HG03378 (cell line): ENCODE measurements around the gene ZNF750.

Experiments
- ATAC-seq: cut with Tn5 transposase; IDR thresholded peaks from one replicate; pipeline ENCODE4 v1.9.1; 2021; ENCODE audit warnings: mild to moderate bottlenecking, moderate library complexity; ENCODE audit not compliant: unreplicated experiment

Gene ZNF750

DNA sequence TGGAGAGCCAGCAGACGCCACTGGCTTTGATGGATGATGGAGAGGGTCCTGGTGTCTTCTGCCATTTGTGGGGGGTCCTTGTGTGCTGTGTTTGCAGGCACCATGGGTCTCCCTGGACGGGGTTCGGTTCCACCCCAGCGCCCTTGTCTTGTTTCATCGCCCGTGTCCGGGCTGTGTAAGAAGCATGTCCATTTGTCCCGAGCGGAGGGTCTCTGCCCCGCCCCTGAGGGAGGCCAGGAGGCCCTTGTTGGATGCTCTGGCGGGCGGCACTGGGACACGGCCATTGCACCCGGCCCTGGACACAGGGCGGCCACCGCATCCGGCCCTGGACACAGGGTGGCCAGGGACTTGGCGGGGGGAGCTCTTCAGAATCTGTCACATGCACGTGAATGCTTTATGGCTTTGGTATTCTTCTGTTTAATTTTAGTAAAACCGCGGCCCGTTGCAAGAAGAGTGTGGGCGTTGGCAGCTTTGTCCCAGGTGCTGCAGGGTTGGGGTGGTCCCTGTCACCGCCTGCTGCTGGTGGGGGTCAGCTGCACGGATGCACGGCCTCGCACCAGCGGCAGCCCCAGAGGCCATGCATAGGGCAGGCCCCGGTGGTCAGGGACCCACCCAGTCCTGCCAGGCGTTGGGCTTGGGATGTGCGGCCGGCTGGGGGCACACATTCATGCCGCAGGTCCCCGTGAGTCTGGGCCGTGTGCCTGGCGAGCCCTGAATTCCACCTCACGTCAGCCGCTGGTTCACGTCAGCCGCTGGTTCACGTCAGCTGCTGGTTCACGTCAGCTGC, 21.0 kb upstream of the ZNF750 start:
- ATAC-seq, result no peak

- ATAC-seq, result no peak
Observed at GRCh38 chr17:82859431-82860403, 19.9 kb upstream of the ZNF750 start.

DNA sequence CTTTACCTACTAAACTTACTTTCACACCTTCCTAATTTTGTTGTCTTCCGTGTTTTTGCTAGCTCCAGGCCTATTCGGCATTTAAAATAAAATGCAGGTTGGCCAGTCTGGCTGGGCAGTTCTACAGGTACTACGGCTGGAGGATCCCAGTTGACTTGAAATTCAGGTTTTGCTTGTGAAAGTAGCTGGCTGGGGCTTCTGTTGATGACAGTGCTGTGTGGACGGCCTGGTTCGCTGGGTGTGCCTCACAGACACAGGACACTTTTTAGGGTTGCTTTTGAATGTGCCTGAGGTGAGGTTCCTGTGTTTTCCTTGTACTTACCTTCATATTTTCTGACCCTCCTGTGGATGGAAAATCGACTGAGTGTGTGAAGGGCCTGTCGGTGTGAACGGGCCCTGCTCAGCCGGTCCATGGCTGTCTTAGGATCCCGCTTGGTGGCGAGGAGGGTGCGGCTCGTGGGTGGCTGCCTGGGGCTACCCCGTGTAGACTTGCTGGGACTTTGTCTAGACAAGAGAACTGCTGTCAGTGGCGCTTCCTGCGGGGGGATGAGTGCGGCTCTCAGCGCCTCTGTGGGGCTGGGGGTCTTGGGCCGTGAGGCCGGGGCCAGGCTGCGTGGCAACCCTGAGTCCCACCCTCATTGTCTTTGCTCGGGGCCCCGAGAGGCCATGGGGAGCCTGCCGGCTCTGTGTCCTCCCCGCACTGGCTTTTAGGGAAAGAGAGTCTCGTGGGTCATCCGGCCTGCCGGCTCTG, 18.7 kb upstream of the ZNF750 start:
- no peak for ATAC-seq

DNA sequence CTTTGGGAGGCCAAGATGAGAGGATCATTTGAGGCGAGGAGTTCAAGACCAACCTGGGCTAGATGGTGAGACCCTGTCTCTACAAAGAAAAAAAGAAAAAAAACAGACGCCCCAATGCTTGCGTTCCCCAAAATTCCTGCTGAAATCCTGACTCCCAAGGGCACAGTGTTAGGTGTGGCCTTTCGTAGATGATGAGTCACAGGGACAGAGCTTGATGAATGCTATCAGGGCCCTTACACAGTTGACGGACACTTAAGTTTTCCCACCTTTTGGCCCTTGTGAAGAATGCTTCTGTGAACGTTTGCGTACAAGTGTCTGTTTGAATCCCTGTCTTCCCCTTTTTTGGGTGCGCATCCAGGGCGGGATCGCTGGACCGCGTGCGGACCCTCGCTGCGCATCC, 16.5 kb upstream of the ZNF750 start:
- ATAC-seq, result no peak

DNA sequence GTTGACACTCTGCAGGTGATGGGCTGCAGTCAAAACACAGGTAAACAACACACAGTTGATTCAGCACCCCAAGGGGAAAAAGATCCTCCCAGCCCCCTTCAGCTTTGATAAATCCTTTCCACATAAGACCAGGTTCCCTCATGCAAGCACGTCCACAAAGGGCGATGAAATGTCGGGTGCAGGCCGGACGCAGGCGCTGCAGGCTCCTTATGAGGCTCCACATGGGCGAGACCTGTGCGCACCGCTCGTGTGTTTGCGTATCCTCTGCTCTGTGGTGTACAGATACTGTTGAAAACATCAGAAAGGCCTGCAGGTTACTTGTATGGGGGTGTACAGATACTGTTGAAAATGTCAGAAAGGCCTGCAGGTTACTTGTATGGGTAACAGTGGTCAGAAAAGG, 14.4 kb upstream of the ZNF750 start:
- ATAC-seq, result no peak

DNA sequence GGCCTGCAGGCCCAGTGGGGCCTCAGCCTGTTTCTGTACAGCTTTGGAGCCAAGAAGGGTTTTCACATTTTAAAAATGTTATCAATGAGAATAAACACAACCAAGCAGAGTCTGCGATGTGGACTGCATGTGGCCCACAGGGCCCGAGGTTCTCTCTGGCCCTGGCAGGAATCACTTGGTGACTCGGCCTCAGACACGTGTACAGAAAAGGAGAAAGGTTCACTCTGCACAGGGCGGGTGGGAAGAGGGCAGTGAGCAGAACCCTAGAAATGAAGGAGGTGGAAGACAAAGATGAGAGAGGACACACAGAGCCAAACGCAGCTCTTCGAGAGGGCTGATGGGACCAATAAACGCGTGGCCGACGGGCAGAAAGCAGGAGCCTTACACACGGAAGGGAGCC, 11.6 kb upstream of the ZNF750 start:
- ATAC-seq, result no peak

DNA sequence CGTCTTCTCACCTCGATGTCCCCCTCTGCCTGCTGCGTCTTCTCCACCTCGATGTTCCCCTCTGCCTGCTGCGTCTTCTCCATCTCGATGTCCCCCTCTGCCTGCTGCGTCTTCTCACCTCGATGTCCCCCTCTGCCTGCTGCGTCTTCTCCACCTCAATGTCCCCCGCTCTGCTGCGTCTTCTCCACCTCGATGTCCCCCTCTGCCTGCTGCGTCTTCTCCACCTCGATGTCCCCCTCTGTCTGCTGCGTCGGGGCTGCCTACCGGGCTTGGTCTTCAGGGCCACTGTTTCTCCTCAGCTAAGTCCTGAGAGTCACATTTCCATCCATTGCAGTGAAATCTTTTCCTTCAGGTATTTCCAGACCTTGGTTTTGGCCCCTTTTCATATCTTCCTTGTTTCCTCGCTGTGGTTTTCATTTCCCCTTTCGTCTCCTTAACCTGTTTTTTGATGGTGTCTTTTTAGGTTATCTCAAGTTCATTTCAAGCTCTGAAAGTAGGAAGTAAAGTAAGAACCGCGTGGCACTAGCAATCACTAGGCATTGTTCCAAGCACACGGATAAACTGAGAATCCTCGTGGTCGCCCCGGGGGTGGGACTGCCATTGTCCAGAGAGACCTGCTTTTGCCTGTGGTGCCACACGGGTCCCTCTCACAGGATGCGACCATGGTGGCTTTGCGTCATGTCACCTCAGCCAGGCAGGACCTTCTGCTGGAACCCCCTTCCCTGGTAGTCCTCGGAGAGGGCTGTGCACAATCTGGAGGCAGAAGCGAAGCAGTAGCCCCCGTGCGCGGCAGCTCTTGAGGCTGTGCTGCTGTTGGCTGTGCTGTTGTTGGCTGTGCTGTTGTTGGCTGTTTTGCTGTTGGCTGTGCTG, 9.5 kb upstream of the ZNF750 start:
- ATAC-seq, result no peak

DNA sequence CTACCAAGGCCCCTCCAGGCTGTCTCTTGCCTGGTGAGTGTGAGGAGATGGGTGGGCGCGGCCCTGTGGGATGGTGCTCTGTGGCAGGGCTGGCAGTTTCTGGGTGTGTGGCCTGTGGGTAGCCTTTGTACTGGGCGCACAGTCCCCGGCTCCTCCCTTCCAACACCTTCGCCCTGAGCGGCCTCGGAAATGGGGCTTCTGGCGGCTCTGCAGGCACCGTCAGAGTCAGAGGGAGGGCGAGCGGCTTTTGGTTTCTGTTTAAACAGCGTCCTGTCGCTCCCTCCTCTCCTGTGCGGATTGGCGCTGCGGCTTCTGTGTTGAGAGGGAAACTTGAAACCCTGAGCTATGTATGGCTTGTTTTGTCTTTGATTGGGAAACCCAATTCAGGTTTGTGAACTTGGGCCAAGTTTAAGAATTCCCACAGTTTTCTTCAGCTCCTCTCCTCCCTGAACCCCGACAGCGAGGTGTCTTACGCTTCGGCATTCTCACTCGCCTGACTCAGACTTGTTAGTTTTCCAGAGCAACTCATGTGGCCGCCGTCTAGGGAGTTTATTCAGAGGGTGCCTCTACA, 8.3 kb upstream of the ZNF750 start:
- no peak for ATAC-seq

- no peak for ATAC-seq
Observed at GRCh38 chr17:82846061-82846691, 6.4 kb upstream of the ZNF750 start.

DNA sequence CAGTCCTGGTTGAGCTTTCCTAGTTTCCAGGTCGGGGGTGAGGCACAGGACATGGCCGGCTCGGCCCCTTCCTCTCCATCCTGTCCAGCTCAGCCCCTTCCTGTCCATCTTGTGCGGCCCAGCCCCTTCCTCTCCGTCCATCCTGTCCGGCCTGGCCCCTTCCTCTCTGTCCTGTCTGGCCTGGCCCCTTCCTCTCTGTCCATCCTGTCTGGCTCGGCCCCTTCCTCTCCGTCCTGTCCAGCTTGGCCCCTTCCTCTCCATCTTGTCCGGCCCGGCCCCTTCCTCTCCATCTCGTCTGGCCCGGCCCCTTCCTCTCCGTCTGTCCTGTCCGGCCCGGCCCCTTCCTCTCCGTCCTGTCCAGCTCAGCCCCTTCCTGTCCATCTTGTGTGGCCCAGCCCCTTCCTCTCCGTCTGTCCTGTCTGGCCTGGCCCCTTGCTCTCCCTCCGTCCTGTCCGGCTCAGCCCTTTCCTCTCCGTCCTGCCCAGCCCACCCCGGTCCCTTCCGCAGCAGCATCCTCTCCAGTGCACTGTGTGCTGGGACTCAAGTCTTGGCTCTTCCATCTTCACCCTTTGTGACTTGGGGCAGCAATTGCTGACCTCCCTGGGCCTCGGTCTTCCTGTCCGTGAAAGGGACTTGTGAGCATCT, 5.5 kb upstream of the ZNF750 start:
- no peak for ATAC-seq

DNA sequence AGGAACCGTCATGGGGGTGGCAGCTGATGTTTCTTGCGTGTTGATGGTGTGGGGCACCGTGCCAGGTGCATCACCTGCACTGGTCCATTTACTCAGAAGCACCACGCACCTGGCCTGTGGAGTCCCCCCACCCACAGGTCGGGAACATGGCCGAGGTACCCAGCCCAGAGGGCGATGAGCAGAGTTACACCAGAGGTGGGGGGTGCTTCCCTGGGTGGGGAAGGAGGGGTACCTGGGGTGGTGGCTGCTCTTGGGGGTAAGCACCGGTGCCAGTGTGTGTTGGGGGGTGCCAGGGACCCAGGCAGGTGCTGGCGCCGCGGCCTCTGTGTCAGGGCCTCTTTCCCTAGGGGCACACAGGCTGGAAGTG, 5.0 kb upstream of the ZNF750 start:
- ATAC-seq, result no peak

GRCh38 chr17:82843904-82844680, 4.3 kb upstream of the ZNF750 start:
- no peak for ATAC-seq

DNA sequence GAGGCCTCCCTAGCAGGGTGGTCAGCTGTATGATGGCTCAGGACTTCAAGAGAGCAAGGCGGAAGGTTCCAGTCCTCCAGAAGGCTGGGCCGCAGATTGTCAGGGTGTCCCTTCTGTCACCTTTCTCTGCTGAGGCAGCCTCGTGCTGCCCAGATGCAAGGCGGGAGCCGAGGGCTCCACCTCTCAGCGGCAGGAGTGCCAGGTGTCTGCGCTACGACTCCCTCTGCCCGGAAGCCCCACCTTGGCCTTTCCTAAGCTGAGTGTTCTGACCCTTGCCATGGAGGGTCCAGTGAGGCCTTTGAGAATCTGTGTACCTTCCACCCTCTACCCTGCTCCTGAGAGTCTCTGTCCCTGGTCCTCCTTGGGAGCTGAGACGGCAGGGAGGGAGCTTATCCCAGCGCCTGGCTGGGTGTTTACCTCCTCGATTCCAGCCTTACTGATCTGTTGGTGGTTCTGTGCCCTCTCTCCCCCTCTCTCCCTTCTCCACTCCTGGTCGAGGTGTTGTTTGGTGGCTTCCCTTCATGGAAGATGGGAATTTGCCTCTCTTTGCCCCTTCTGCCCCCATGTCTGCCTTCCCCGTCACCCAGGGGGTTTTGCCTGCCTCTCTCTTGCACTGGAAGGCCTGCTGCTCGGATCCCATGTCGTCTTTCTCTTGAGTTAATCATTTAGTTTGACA, 2.2 kb upstream of the ZNF750 start:
- no peak for ATAC-seq

DNA sequence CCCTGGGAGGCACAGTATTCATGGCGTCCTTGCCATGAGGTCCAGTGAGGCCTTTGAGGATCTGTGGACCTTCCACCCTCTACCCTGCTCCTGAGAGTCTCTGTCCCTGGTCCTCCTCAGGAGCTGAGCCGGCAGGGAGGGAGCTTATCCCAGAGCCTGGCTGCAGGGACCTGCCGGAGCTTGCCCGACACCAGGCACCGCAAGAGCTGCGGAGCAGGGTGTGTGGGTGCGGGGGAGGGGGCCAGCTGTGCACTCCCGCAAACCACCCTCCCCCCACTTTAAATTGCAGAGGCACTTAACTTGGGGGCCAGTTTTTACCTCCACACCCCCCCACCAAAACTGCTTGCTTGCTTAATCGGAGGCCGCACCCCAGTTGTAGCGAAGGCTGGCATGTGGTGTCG, 609 bp upstream of the ZNF750 start:
- no peak for ATAC-seq

- ATAC-seq, result no peak
Observed at GRCh38 chr17:82838386-82839063, 1.3 kb downstream of the ZNF750 start.

DNA sequence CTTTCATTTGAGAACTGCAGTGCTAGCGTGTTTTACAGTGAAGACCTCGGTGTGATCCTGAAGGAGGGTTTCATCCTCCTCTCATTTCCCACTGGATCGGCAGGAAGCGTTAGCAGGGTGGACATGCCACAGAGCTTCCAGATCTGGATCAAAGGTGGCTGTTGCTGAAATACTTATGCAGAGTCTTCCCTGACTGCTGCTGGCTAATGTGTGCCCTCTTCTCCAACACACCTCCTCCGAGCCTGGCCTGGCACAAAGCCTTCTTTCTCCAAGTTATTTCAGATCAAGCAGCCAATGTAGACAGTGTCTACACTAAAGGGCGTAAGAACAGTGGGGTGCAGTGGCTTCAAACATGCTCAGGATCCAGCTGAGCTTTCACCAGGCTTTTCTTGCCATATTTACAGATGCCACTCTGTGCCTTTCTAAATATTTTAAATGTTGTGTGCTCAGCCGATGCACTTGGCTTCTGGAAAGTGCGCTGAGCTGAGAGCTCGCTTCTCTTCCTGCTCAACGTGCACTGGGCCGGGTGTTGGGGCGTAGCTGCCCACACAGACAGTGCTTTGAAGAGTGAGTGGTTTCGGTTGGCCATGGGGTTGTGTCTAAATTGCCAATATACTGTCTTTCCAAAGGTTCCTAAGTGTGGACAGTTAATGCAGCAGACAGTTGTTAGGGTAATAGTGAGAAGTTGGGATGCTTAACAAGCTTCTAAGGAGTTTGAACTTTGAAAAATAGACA, 2.1 kb downstream of the ZNF750 start:
- ATAC-seq, result no peak
